Activated CD4-positive, alpha-beta T cell treated with anti-CD3 and anti-CD28 coated beads, Interleukin-2, amount 10 ng/mL, durations not matched to agents 24 days and 14 days (primary cell): Measurements from ENCODE around the gene CHID1. TPM values are rescaled to one million over a fixed set of nuclear protein-coding genes. Genes with fewer than 3 reads are reported as not detected.
A peak's percentile ranks its signal among the peaks of the same experiment; 100 is the strongest.

Experiments used
- DNase-seq: peaks from one replicate; pipeline ENCODE4 v3.0.0; 2022
- H3K27ac Mint-ChIP-seq: one replicate; pipeline ENCODE4 v1.8.0; 2022; ENCODE audit warnings: mild to moderate bottlenecking, mixed read lengths
- H3K27me3 Mint-ChIP-seq: one replicate; pipeline ENCODE4 v1.8.0; 2022; ENCODE audit warnings: mixed read lengths
- H3K36me3 Mint-ChIP-seq: one replicate; pipeline ENCODE4 v1.8.0; 2022; ENCODE audit warnings: low read depth, mild to moderate bottlenecking, mixed read lengths
- H3K4me1 Mint-ChIP-seq: one replicate; pipeline ENCODE4 v1.8.0; 2021; ENCODE audit warnings: mixed read lengths
- H3K4me3 Mint-ChIP-seq: one replicate; pipeline ENCODE4 v1.8.0; 2022; ENCODE audit warnings: mild to moderate bottlenecking, moderate library complexity, mixed read lengths
- H3K9me3 Mint-ChIP-seq: one replicate; pipeline ENCODE4 v1.8.0; 2021; ENCODE audit warnings: mixed read lengths
- intact Hi-C: fragments of 100-400 bp; cut with micrococcal nuclease; formaldehyde crosslinking; loops from one replicate; pipeline ENCODE4 v1.15.1; 2023
- total RNA-seq: library from RNA; stranded (reverse); gene quantifications from 2 replicates; pipeline ENCODE4 v1.2.3, GENCODE V29; 2022

The CHID1 gene
- total RNA-seq, 1 donor from 2014 or later = 99.7 TPM

DNA sequence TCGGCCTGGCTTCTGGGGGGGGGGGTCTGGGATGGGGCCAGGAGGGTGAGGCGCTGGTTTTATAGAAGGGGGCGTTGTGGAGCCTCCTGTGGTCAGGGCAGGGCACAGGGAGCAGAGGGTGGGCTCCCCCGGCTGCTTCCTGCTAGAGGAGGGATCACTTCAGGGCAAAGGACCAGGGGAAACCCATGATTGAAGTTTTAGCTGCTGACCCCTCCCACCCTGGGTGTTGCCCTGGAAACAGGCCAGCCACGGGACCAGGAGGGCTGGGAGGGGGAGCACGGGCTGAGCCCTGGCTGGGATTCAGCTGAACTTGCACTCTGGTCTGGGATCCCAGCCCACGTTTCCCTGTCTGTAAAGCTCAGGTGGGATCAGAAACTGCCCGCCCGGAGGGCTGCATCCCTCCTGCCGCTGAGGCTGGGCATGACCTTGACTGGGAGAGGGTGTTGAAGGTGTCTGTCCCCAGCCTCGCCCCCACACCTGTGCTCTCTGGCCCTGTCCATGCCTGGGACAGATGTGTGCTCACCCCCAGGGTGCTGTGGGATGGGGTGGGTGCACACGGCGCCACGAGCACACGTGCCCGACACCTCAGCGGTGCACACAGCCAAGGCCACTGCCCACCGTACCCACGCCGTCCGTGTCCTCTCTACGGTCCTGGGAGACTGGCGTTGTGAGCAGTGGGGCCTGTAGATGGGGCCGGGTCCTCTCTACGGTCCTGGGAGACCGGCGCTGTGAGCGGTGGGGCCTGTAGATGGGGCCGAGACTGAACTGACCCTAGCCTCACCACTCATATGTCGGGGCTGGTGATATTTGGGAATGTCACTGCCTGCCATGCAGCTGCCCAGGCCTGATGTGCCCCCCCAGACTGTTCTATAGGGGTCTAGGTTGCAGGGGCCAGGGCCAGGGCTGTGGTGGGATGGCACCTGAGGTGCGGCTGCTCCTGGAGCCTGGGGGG, 65.6 kb downstream of the CHID1 start:
- H3K4me3 Mint-ChIP-seq = peak overlapping the region; percentile 44
- H3K27ac Mint-ChIP-seq = no peak overlapping the region
- H3K27me3 Mint-ChIP-seq = peaks cover 7% of the 10 kb centered on the region
- peak; percentile 78 for DNase-seq
- H3K4me1 Mint-ChIP-seq = peaks cover 20% of the 10 kb centered on the region
- no peaks in the 10 kb centered on the region for H3K9me3 Mint-ChIP-seq
- H3K36me3 Mint-ChIP-seq = peaks cover 13% of the 10 kb centered on the region
- intact Hi-C loops = no loop called here

DNA sequence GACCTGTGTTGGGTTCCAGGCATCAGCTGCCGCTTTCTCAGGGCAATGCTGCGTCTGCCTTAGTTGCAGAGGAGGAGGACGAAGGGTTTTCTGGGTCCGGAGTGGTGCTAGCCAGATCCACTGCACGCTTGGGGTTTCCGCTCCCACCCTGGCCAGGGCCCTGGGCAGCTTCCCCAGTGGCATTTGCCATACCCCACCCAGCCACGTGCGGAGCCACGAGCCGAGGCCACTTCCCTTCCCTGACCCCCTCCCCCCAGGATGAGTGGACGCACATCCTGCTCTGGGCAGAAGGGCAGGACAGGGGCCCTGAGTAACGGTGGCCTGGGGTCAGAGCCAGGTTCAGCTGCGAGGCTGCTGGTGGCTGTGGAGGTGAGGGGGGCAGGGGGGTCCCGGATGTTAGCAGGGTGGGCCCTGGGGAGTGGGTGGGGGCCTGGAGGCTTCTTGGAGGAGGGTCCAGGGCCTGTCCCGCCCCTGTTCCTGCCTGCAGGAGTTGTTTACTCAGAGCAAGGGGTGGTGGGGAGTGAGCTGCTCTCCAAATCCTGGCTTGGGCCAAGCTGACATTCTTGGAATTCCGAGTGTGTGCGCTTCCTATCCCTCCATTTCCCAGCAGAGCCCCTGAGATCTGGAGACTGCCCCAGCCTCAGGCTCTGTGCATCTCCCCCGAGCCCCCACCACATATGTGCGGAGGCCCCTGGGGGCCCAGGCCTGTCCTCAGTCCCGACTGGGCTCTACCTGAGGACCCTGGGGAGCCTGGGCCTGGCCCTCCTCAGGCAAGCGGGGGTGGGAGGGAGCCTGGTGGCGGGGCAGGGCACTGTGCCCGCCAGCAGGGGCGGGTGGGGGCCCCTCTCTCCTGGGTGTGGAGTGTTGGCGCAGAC, 66.6 kb downstream of the CHID1 start:
- H3K36me3 Mint-ChIP-seq = peaks cover 13% of the 10 kb centered on the region
- peak overlapping the region; percentile 76 for H3K4me3 Mint-ChIP-seq
- no peaks in the 10 kb centered on the region for H3K9me3 Mint-ChIP-seq
- intact Hi-C loops = loop anchor here (2.0 kb wide), 1 partner anchor 35 kb away; the partner anchor contains the start of gene RPLP2
- H3K4me1 Mint-ChIP-seq = peaks cover 21% of the 10 kb centered on the region
- peaks cover 5% of the 10 kb centered on the region for H3K27me3 Mint-ChIP-seq
- peak; percentile 69 for DNase-seq
- H3K27ac Mint-ChIP-seq = peak overlapping the region; percentile 59

DNA sequence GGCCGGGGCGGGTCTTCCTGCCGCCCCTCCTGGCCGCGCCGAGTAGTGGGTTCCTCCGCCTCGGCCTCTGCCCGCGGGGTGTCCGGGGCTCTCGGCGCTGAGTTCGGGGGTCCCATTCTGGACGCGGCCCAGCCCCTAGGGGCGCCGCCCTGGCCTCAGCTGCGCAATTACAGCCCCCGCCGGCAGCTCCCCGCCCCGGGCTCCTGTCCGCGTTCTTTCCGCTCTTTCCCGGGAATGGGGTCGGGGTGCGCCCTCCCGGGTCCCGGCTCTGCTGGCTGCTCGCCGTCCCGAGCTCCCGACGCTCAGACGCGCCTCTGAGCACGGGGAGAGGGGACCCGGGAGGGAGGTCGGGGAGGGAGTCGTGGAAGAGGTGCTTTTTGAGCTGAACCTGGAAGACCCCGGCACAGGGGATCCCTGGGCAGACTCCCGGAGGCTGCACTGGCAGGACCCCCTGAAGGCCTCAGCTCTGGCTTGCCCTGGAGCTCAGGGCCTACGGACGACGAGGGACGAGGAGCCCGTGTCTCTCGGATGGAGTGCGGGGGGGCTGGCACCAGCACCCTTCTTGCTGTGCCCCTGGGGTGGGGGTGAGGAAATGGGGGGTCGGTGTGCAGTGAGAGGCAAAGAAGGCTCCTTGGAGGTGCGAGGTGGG, 67.4 kb downstream of the CHID1 start:
- Mint-ChIP-seq H3K36me3 (peaks cover 19% of the 10 kb centered on the region), H3K9me3 (no peaks in the 10 kb centered on the region), H3K4me3 (peak overlapping the region; percentile 76), H3K27me3 (no peaks in the 10 kb centered on the region), H3K27ac (peak overlapping the region; percentile 59), H3K4me1 (peaks cover 19% of the 10 kb centered on the region)
- peak; percentile 70 for DNase-seq
- intact Hi-C loops = loop anchor here (2.0 kb wide), 1 partner anchor 34 kb away; the partner anchor contains the start of gene RPLP2

DNA sequence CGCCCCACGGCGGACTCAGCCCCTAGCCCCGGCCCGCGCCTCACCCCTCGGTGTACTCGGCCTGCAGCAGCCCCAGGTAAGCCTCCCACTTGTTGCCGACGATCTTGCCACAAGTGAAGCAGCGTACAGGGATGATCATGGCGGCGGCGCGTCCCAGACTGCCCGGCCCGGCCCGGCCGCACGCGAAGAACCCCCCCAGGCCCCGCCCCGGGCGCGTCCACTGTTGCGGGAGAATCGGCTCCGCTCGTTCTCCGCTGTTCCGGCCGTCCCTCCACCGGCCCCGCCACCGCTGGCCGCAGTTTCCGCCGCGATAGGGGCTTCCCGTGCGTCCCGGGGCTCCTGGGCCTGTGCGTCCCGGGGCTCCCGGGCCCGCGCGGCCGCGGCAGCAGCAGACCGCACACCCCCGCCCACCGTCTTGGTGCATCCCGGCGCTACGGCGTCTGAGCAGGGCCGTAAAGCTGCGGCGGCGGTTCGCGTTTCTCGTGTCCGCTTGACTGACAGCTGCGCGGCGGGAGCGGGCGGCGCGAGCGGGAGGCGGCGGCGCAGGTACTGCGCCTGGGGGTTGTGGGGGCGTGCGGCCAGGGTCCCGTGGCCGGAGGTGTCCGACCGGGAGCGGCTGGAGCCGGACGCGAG, 68.1 kb downstream of the CHID1 start, which contains the start of the genes POLR2L and TSPAN4:
Gene POLR2L, minus strand, starts transcription at position 160 of the 633 bp plus-strand sequence. Its CDS starts 21 bp downstream, at position 139.
Gene TSPAN4, plus strand, starts transcription at position 483 of the 633 bp plus-strand sequence. CDS start 7,453 bp downstream, outside the sequence.
- peak within 1 kb of the TSS; percentile 89 for H3K4me3 Mint-ChIP-seq
- intact Hi-C loops = loop anchor here (1.0 to 2.0 kb wide), 2 partner anchors 10 to 34 kb away; partner anchors contain the start of genes CD151 and RPLP2
- H3K27ac Mint-ChIP-seq = peak within 1 kb of the TSS; percentile 85
- no peaks in the 10 kb centered on the region for H3K9me3 Mint-ChIP-seq
- DNase-seq = peak; percentile 96
- peaks cover 23% of the 10 kb centered on the region for H3K36me3 Mint-ChIP-seq
- no peaks in the 10 kb centered on the region for H3K27me3 Mint-ChIP-seq
- H3K4me1 Mint-ChIP-seq = peaks cover 19% of the 10 kb centered on the region

DNA sequence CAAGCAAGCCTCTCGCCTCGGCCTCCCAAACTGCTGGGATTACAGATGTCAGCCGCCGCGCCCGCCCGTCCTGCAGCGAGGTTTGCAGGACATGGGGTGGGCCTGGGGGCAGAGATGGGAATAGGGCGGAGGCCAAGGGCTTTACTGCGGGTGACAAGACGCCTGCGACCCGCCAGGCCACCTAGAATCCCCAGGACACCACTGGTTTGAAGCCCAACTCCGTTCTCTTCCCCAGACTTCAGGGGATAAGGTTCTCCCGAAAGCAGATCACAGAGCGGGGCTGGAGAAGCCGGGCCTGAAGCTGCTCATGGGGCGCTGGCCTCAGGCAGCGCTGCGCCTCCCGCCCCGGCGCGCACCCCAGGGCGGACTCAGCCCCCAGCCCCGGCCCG, 68.6 kb downstream of the CHID1 start:
- Mint-ChIP-seq H3K9me3 (no peaks in the 10 kb centered on the region), H3K27me3 (no peaks in the 10 kb centered on the region), H3K36me3 (peaks cover 24% of the 10 kb centered on the region), H3K27ac (peak overlapping the region; percentile 85), H3K4me1 (peaks cover 19% of the 10 kb centered on the region), H3K4me3 (peak overlapping the region; percentile 89)
- intact Hi-C loops = loop anchor here (1.0 to 2.0 kb wide), 2 partner anchors 10 to 33 kb away; partner anchors contain the start of genes CD151 and RPLP2
- no peak for DNase-seq

DNA sequence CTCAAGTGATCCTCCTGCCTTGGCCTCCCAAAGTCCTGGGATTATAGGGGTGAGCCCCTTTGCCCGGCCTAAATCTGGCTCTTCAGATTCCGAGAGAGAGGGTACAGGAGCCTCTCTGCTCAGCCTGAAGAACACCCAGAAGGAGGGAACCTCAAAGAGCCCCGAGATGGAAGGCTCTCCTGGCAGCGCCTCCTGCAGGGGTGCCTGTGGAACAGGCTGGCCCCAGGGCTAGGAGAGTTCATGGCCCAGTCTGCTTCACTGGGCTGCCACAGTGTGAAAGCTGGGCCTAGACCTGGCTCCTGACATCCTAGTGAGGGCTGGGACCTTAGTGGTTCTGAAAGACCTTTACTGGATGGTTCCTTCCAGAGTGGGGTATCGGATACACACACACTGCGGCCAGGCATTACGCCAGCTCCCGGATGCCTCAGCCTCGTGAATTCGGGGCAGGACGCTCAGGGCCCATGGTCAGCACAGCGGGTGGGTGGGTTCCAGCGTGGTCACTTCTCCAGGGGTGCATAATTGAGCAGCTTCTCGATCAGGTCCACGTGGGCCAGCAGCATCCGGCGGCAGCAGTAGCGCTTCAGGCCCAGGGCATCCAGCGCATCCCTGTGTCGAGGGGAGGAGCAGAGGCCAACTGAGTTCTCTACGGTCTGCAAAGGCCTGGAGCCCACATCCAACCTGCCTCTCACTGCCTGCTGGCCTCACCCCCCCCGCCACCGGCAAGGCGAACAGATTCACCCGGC, 70.6 kb downstream of the CHID1 start:
- Mint-ChIP-seq H3K4me1 (peaks cover 19% of the 10 kb centered on the region), H3K27me3 (no peaks in the 10 kb centered on the region), H3K36me3 (peaks cover 26% of the 10 kb centered on the region), H3K4me3 (peak overlapping the region; percentile 89), H3K9me3 (no peaks in the 10 kb centered on the region), H3K27ac (no peak overlapping the region)
- intact Hi-C loops = no loop called here
- DNase-seq = no peak

DNA sequence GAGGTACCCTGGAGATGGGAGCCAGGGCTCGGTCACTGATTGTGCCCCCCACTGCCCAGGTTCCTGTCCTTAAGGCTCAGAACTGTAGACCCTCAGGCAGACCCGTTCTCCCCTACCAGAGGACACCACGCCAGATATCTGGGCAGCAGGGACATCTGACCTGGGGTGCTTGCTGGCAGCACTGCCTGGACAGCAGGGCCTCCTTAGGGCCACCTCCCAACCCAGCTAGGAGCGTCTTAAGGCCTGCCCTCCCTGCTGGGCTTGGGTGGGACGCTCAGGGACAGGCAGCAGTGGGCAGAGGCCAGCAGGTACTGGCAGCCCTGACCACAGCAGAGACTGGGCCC, 71.4 kb downstream of the CHID1 start:
- Mint-ChIP-seq H3K4me1 (peaks cover 20% of the 10 kb centered on the region), H3K36me3 (peaks cover 26% of the 10 kb centered on the region), H3K27me3 (no peaks in the 10 kb centered on the region), H3K27ac (no peak overlapping the region), H3K9me3 (no peaks in the 10 kb centered on the region), H3K4me3 (no peak overlapping the region)
- no peak for DNase-seq
- intact Hi-C loops = no loop called here

DNA sequence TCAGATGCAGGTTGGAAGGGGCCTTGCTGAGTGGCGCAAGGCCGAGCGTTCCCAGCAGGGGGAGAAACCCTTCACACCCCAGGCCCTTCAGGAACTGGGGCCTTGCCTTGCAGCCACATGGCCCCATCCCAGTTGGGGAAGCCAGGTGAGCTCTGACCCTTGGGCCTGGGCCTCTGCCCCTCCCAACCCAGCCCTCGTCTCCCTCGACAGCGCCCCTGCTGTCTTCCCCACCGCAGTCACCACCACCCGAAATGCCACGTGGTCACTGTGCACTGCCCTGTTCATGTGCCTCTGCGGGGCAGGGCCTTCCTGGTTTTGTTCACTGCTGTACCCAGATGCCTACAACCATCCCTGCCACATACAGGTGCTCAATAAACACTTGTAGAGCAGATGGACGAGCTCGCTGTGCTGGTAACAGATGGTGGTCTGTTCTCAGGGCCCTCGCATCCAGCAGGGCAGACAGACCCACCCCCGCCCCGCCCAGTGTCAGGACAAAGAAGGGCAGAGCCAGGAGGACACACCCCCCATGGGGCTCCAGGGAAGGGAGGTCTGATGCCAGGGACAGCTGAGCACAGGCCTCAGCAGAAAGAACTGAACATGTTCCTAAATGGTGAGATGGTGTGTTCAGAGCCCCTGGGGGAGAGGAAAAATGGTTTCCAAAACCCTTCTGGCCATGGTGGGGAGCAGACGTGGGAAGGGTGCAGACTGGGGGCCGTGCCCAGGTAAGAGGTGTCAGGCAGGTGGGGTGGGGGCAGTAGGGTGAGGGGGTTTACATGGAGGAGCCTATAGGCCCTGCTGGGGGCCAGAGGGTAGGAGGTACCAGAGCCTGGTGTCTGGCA, 72.0 kb downstream of the CHID1 start:
- H3K36me3 Mint-ChIP-seq = peaks cover 26% of the 10 kb centered on the region
- intact Hi-C loops = no loop called here
- no peak for DNase-seq
- no peak overlapping the region for H3K4me3 Mint-ChIP-seq
- no peak overlapping the region for H3K27ac Mint-ChIP-seq
- no peaks in the 10 kb centered on the region for H3K9me3 Mint-ChIP-seq
- H3K4me1 Mint-ChIP-seq = peaks cover 25% of the 10 kb centered on the region
- H3K27me3 Mint-ChIP-seq = peaks cover 2% of the 10 kb centered on the region

DNA sequence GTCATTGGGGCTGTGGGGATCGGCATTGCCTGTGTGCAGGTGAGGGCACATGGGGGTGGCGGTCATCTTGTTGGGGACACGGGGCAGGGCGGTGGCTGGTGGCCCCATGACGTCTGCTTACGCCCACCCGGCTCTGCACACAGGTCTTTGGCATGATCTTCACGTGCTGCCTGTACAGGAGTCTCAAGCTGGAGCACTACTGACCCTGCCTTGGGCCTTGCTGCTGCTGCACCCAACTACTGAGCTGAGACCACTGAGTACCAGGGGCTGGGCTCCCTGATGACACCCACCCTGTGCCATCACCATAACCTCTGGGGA, 72.7 kb downstream of the CHID1 start:
- Mint-ChIP-seq H3K4me3 (no peak overlapping the region), H3K36me3 (peaks cover 26% of the 10 kb centered on the region), H3K27me3 (peaks cover 2% of the 10 kb centered on the region), H3K27ac (no peak overlapping the region), H3K4me1 (peaks cover 25% of the 10 kb centered on the region), H3K9me3 (no peaks in the 10 kb centered on the region)
- intact Hi-C loops = no loop called here
- no peak for DNase-seq

DNA sequence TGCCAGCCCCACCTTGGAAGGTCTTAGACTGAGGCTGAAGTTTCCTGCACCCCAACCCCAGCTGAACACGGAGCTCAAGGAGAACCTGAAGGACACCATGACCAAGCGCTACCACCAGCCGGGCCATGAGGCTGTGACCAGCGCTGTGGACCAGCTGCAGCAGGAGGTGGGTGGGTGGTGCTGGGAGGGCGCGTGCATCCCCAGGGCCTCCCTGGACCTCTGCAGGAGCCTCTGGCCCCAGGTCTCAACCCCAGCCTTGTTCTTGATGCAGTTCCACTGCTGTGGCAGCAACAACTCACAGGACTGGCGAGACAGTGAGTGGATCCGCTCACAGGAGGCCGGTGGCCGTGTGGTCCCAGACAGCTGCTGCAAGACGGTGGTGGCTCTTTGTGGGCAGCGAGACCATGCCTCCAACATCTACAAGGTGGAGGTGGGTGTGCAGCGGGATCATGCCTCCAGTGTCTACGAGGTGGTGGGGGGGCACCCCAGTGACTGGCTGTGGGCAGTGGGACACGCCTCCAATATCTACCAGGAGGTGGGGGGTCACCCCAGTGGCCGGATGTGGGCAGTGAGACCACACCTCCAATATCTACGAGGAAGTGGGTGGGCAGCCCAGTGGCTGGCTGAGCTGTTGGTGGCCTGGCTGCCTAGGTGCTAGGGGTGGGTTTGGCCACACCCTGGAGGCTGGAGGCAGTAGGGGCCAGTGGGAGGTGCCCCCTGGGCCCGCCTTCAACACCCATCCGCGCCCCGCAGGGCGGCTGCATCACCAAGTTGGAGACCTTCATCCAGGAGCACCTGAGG, 73.2 kb downstream of the CHID1 start:
- Mint-ChIP-seq H3K27me3 (peaks cover 2% of the 10 kb centered on the region), H3K4me1 (peaks cover 25% of the 10 kb centered on the region), H3K9me3 (no peaks in the 10 kb centered on the region), H3K27ac (no peak overlapping the region), H3K4me3 (no peak overlapping the region), H3K36me3 (peaks cover 26% of the 10 kb centered on the region)
- no peak for DNase-seq
- intact Hi-C loops = no loop called here

DNA sequence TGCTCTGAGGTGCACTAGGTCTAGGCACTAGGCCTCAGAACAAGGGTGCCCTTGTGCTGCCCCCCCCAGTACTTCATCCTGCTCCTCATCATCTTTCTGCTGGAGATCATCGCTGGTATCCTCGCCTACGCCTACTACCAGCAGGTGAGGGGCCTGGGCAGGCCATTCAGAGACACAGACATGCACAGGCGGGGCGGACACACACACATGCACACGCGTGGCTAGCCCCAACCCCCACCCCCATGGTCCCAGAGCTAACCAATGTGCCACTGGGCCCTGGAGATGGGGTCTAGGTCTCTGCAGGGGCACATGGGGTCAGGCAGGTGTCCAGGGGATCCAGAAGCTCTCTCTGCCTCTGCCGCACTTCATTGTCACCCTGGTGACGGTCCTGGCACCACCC, 73.9 kb downstream of the CHID1 start:
- Mint-ChIP-seq H3K27me3 (peaks cover 7% of the 10 kb centered on the region), H3K4me1 (peaks cover 29% of the 10 kb centered on the region), H3K27ac (no peak overlapping the region), H3K9me3 (no peaks in the 10 kb centered on the region), H3K4me3 (no peak overlapping the region), H3K36me3 (peaks cover 26% of the 10 kb centered on the region)
- DNase-seq = no peak
- intact Hi-C loops = no loop called here
